ENCODE results near the gene NSUN4. TPM values are rescaled to one million over a fixed set of nuclear protein-coding genes. Genes with fewer than 3 reads are reported as not detected.
"Not testable (repeated sequence)": the region's sequence is repeated elsewhere in the genome, so short reads cannot be mapped to it uniquely, and the experiment has no call there.

Gene NSUN4
- total RNA-seq, result 24.8 TPM

DNA sequence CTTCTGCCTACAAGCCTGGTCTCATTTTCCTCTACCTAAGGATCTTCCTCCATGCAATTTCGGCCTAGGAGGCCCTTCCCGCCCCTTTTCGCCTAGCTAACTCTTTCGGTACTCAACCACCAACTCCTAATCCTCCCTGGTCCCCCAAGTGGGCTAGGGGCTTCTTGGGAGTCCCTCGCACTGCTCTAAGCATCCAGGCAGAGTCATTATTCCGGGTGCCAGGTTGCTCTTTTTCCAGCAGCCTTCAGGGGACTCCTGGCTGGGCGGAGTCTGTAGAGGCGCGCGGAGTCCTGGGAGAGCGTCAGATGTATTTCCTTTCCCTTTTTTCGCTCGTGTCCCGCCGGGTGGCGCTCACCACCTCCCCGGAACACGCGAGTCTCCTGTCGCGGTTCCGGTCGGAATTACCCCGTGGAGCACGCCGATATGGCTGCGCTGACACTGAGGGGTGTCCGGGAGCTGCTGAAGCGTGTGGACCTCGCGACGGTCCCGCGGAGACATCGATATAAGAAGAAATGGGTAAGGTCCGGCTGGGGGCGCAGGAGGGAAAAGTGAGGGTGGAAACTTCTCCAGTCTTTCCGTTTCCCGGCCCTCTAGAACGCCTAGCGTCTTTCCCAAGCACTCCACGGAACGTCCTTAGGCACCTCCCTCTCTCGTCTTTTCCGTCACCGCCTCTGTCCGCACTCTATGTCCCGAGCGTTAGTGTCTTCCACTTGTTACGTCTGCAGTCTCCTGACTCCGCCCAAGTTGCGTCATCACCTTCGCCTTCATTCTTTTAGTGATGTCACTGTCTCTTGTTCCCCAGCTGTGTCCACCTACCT lies at the start of gene NSUN4:
Gene NSUN4 (plus strand): TSS at position 404 of the 818 bp plus-strand sequence. CDS start 20 bp downstream, at position 424.
- intact Hi-C loops (cut with DNase I), result no loop called here
- ATAC-seq, result peak; percentile 96
- DNase-seq (ENCODE audit: low spot score), result peak; percentile 94

DNA sequence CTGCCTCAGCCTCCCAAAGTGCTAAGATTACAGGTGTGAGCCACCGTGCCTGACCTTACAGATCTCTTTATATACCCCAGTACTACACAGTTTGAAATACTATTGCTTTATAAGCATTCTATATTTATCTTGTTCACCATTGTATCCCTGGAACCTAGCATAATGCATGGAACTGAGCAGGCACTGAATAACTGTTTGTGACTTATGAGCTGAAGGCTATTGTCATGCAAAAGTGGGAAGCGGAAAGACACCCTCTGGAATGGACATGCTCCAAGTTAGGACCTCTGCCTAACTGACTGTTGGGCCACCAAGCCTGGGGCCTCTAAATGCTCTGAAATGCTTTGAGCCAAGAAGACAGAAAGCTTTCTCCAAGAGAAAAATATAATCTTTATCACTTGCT lies 45.3 kb upstream of the NSUN4 start:
- no peak for DNase-seq (ENCODE audit: low spot score)
- no peak for ATAC-seq
- intact Hi-C loops (cut with DNase I), result no loop called here

- ATAC-seq, result no peak
- intact Hi-C loops (cut with DNase I), result no loop called here
- no peak for DNase-seq (ENCODE audit: low spot score)
Observed at GRCh38 chr1:46298387-46298786, 42.2 kb upstream of the NSUN4 start.

DNA sequence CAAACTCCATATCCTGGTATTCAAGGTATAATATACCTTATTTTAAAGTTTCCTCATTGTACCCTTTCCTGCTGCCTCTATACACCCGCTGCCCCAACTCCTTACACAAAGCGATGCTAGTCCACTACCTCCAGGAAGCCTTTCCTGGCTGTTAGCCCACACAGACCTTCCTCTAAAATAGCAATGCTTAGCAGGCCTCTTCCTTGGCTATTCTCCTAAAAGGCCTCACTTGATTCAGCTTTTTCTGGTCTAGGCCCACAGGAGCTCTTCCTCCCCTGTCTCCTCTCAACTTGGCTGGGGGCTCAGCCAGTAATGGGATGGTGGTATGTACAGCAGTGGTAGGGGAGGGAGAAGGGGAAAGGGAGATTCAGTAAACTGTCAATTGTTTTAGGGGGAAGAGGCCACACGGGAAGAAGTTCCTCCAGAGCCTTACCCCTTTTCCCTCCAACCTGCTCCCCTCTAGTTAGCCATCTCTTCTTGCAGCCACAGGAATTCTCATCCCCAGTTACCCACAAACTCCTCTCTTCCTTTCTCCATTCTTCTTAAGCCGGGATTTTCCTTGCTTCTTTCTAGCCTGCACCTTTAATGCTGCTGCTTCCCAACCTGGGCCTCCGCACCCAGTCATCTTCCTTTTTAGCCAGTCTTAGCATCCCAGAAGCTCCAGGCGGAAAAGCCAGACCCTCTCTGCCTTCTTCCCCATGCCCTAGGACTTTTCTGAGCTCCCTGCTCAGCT lies 39.8 kb upstream of the NSUN4 start:
- DNase-seq (ENCODE audit: low spot score) (no peak), ATAC-seq (no peak)
- intact Hi-C loops (cut with DNase I), result no loop called here

DNA sequence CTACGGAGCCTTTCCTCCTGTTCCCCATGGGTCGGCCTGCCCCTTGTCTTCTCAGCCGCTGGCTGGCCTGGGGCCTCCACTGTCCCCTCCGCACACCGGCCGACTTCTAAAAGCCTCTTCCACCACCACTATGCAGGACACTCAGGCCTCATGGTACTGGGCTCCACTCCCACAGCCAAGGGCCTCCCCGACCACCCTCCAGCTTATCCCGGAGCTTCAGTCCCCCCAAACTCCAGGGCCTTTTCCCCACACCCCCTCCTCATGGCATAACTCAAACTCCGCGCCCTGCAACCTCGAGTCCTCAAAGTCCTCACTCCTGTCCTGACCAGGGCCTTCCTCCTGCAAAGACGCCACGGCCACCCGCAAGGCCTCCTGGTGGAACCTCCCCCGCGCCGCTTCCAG lies 39.2 kb upstream of the NSUN4 start:
- ATAC-seq (no peak), DNase-seq (ENCODE audit: low spot score) (no peak)
- intact Hi-C loops (cut with DNase I), result no loop called here

DNA sequence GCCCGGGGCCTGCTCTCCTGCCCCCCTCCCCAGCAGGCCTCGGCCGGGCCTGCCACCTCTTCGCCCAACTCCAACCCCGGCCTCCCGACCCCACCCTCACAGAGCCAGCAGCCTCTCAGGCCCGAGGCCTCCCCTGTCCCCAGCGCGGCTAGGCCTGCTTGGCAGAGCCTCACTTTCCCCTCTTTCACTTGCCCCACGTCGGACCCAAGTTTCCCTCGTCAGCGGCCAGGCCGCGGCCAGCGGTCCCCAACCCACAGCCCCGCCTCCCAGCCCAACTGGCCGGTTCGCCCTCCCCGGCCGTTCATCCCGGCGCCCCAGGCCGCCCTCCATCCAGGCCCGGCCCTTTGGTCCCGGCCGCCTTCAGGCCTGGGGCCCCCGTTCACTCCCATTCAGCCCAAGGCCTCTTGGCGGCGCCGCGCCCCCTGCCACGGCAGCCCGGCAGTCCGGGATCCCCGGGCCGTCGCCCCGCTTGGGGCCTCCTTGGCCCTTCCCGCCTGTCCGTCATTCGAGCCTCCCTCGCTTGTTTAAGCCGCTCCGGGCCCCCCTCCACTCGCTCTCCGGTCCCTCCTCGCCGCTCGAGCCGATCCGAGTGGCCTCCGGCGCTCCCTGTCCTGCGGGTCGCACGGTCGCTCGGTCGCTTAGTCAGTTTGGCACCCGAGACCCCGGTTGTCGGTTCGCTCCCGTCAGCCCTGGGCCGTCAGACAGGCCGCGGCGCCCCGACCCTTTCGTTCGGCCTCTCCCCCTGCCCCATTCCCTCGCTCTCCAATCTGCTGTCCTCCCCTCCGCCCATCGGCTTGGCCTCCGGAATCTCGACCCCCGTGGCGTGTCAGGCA lies 38.6 kb upstream of the NSUN4 start:
- peak; percentile 16 for ATAC-seq
- intact Hi-C loops (cut with DNase I), result no loop called here

DNA sequence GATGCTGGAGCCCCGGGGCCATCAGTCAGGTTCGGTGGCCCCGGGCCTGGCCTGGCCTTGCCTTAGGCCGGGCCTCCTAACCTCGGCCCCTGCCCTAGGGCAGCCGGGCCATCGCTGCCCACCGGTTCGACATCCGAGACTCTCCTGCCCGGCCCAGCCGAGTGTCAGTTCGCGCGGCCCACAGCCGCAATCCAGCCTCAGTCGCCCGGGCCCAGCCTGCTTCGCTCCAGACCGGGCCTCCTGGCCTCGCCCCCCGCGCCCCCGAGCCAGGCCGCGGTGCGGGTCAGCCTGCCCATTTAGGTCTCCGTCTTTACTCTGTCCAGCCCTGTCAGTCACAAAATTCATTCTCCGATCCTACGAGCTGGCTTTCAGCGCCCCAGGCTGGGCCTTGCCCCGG lies 38.0 kb upstream of the NSUN4 start:
- ATAC-seq (peak; percentile 8), DNase-seq (ENCODE audit: low spot score) (peak; percentile 68)
- intact Hi-C loops (cut with DNase I), result no loop called here

More for the DNA sequence above, 38.6 kb upstream of the NSUN4 start:
- DNase-seq (ENCODE audit: low spot score), result peak; percentile 77

GRCh38 chr1:46303038-46303871 lies 37.4 kb upstream of the NSUN4 start, which contains the start of the genes LRRC41 and UQCRH:
Gene LRRC41 (minus strand): TSS chr1:46303616. CDS start chr1:46303322, 294 bp downstream.
Gene UQCRH (plus strand): TSS chr1:46303698. CDS start chr1:46303767, 69 bp downstream.
- DNase-seq (ENCODE audit: low spot score) (peak; percentile 94), ATAC-seq (peak; percentile 97)
- intact Hi-C loops (cut with DNase I), result no loop called here

- no peak for ATAC-seq
- no peak for DNase-seq (ENCODE audit: low spot score)
- intact Hi-C loops (cut with DNase I), result no loop called here
Observed at GRCh38 chr1:46303872-46304326, 36.7 kb upstream of the NSUN4 start.

DNA sequence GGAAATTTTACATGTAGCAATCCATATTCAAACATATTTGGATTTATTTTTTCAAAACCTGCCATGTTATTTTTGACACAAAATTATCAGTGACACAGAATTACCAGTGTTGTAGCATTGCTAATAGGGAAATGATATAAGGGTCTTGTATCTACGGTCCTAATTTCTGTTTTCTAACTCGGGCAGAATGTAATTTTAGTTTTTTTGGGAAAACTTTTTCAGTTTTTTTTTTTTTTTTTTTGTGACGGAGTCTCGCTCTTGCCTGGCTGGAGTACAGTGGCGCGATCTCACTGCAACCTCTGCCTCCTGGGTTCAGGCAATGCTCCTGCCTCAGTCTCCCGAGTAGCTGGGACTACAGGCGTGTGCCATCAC lies 34.5 kb upstream of the NSUN4 start:
- DNase-seq (ENCODE audit: low spot score) (no peak), ATAC-seq (no peak)
- intact Hi-C loops (cut with DNase I), result no loop called here

DNA sequence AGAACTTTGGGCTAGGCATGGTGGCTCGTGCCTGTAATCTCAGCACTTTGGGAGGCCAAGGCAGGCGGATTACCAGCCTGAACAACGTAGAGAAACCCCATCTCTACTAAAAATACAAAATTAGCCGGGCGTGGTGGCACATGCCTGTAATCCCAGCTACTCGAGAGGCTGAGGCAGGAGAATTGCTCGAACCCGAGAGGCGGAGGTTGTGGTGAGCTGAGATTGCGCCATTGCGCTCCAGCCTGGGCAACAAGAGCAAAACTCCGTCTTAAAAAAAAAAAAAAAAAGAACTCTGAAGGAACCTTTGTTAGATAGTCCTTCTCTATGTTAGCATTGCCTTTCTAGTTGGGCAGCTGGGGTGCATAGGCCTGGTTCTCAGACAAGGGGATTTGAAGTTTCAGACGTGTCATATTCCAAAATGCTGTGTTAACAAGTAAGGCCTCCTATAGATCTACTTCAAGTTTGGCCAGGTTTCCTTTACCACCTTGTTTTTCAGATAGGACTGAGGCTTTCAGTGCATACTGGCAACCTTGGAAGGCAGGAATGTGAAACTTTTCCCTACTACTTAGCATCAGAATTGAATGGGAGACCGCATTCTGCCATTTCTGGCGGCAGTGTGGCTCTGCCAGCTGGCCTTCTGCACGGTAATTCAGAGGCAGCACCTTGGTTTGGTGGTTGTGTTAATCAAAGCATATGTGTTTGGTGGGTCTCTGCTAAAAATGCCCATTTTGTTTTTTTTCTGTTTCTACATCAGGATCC lies 31.0 kb upstream of the NSUN4 start:
- ATAC-seq (no peak), DNase-seq (ENCODE audit: low spot score) (no peak)
- intact Hi-C loops (cut with DNase I), result no loop called here

GRCh38 chr1:46310321-46310720 lies 30.3 kb upstream of the NSUN4 start:
- no peak for ATAC-seq
- no peak for DNase-seq (ENCODE audit: low spot score)
- intact Hi-C loops (cut with DNase I), result no loop called here

- DNase-seq (ENCODE audit: low spot score) (no peak), ATAC-seq (no peak)
- intact Hi-C loops (cut with DNase I), result no loop called here
Observed at GRCh38 chr1:46315669-46316403, 24.8 kb upstream of the NSUN4 start.

DNA sequence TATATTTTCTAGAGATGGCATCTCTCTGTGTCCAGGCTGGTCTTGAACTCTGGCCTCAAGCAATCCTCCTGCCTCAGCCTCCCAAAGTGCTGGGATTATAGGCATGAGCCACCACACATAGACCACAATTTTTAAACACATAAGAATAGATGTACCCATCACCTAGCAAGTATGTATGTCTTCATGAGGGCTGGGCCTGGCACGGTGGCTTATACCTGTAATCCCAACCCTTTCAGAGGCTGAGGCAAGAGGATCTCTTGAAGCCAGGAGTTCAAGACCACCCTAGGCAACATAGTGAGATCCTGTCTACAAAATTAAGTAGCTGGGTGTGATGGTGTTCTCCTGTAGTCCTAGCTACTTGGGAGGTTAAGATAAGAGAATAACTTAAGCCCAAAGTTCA lies 23.3 kb upstream of the NSUN4 start:
- no peak for ATAC-seq
- intact Hi-C loops (cut with DNase I), result no loop called here

DNA sequence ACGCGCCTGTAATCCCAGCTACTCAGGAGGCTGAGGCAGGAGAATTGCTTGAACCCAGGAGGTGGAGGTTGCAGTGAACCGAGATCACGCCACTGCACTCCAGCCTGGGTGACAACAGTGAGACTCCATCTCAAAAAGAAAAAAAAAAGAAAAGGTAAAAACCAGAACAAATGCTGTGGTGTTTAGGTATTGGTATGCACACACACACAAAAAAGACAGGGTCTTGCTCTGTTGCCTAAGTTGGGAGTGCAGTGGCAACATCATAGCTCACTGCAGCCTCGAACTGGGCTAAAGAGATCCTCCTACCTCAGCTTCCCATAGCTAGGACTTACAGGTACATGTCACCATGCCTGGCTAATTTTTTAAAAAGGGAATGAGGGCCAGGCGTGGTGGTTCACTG lies 21.3 kb upstream of the NSUN4 start:
- intact Hi-C loops (cut with DNase I); ATAC-seq; DNase-seq (ENCODE audit: low spot score): not testable (repeated sequence)

More for the DNA sequence above, 23.3 kb upstream of the NSUN4 start:
- no peak for DNase-seq (ENCODE audit: low spot score)

- ATAC-seq; intact Hi-C loops (cut with DNase I); DNase-seq (ENCODE audit: low spot score): not testable (repeated sequence)
Observed at GRCh38 chr1:46319960-46320914, 20.4 kb upstream of the NSUN4 start.

All from sciatic nerve (tissue), 2 donors.